Measurements from ENCODE around the gene FMNL2.

The FMNL2 gene

GRCh38 chr2:152468899-152469692 lies 134.1 kb downstream of the FMNL2 start:
- H3K9me2 ChIP-seq (ENCODE audit: low read depth, low read length) = no peaks in the 10 kb centered on the region
- no peaks in the 10 kb centered on the region for H3F3A ChIP-seq (ENCODE audit: insufficient read depth, low read length)
- no peak overlapping the region for H3K27ac ChIP-seq (ENCODE audit: low read depth, low read length, poor library complexity, severe bottlenecking)
- H3K9me3 ChIP-seq (ENCODE audit: low read length) = no peaks in the 10 kb centered on the region
- no peak overlapping the region for H3K4me2 ChIP-seq (ENCODE audit: low read length)
- no peak overlapping the region for H3K4me3 ChIP-seq (ENCODE audit: low read depth, low read length, poor library complexity, severe bottlenecking)
- no peaks in the 10 kb centered on the region for H3K27me3 ChIP-seq (ENCODE audit: insufficient read depth, low read length)
- no peaks in the 10 kb centered on the region for H3K79me2 ChIP-seq (ENCODE audit: insufficient read depth, low read length)
- H3K36me3 ChIP-seq (ENCODE audit: insufficient read depth, low read length) = no peaks in the 10 kb centered on the region
- H2AFZ ChIP-seq (ENCODE audit: low read length) = no peak overlapping the region
- no peaks in the 10 kb centered on the region for H4K20me1 ChIP-seq (ENCODE audit: insufficient read depth, low read length)
- H3K4me1 ChIP-seq (ENCODE audit: insufficient read depth, low read length, severe bottlenecking) = no peaks in the 10 kb centered on the region
- no peak for TF ChIP-seq EZH2 (IDR thresholded peaks at IDR 0.05; ENCODE audit: borderline replicate concordance, low read length)
- TF ChIP-seq, protein P1, sequence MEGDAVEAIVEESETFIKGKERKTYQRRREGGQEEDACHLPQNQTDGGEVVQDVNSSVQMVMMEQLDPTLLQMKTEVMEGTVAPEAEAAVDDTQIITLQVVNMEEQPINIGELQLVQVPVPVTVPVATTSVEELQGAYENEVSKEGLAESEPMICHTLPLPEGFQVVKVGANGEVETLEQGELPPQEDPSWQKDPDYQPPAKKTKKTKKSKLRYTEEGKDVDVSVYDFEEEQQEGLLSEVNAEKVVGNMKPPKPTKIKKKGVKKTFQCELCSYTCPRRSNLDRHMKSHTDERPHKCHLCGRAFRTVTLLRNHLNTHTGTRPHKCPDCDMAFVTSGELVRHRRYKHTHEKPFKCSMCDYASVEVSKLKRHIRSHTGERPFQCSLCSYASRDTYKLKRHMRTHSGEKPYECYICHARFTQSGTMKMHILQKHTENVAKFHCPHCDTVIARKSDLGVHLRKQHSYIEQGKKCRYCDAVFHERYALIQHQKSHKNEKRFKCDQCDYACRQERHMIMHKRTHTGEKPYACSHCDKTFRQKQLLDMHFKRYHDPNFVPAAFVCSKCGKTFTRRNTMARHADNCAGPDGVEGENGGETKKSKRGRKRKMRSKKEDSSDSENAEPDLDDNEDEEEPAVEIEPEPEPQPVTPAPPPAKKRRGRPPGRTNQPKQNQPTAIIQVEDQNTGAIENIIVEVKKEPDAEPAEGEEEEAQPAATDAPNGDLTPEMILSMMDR (IDR thresholded peaks at IDR 0.05; ENCODE audit: low read length) = no peak
- H3K9ac ChIP-seq (ENCODE audit: low read length) = no peak overlapping the region

DNA sequence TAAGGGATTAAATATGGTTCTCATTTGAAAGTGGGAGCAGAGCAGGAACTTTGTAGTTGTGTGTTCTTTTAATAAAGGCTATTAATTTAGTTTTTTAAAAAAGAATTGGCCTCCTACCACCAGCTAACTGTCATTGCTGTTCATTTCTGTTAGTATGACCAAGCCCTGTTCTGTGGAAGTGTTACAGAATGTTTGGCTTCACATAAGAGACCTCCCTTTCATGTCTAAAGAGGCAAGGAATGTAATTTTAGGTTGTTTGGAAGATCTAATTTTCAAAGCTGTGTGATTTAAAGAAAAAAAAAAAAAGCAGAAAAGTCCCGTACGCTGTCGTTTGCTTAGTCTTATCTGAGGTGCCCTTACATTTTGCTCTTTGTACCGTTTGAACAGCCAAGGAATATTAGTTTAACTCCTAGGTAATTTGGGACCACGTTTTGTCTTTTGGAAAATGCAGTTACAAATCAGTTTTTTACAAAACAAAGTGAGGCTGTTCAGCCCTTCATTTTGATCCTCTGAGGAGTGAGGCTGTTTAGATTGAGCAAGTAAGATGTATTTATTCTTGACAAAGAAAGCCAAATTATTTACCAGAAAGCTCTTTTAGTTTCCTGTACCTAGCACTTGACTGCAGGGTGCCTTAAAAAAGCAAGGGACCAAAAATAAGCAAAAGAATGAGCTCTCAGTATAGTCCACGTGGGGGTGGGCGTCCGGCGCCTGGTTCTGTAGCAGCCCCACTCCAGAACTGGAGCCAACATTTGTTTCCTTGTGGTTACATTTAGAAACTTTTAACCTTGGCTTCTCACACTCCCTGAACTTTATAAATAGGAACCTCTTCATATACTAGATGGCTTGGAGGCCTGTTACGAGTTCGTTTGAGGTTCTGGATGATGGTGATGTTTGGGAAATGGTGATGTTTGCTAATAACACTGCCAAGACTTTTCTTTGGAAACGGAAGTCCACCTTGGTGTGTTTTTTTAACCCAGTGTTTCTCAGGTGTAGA lies 136.2 kb downstream of the FMNL2 start:
- H3K79me2 ChIP-seq (ENCODE audit: insufficient read depth, low read length) = no peaks in the 10 kb centered on the region

GRCh38 chr2:152472481-152472887 lies 137.5 kb downstream of the FMNL2 start:
- no peak overlapping the region for H2AFZ ChIP-seq (ENCODE audit: low read length)
- no peak overlapping the region for H3K27ac ChIP-seq (ENCODE audit: low read depth, low read length, poor library complexity, severe bottlenecking)
- no peaks in the 10 kb centered on the region for H3K79me2 ChIP-seq (ENCODE audit: insufficient read depth, low read length)
- no peaks in the 10 kb centered on the region for H3F3A ChIP-seq (ENCODE audit: insufficient read depth, low read length)
- no peaks in the 10 kb centered on the region for H4K20me1 ChIP-seq (ENCODE audit: insufficient read depth, low read length)
- H3K4me1 ChIP-seq (ENCODE audit: insufficient read depth, low read length, severe bottlenecking) = no peaks in the 10 kb centered on the region
- H3K36me3 ChIP-seq (ENCODE audit: insufficient read depth, low read length) = no peaks in the 10 kb centered on the region
- no peaks in the 10 kb centered on the region for H3K9me3 ChIP-seq (ENCODE audit: low read length)
- no peak overlapping the region for H3K4me3 ChIP-seq (ENCODE audit: low read depth, low read length, poor library complexity, severe bottlenecking)
- TF ChIP-seq, protein P1 (IDR thresholded peaks at IDR 0.05; ENCODE audit: low read length) = no peak
- no peak for TF ChIP-seq EZH2 (IDR thresholded peaks at IDR 0.05; ENCODE audit: borderline replicate concordance, low read length)
- no peak overlapping the region for H3K9ac ChIP-seq (ENCODE audit: low read length)
- no peak overlapping the region for H3K4me2 ChIP-seq (ENCODE audit: low read length)
- no peaks in the 10 kb centered on the region for H3K27me3 ChIP-seq (ENCODE audit: insufficient read depth, low read length)
- no peaks in the 10 kb centered on the region for H3K9me2 ChIP-seq (ENCODE audit: low read depth, low read length)

More for the DNA sequence above, 136.2 kb downstream of the FMNL2 start:
- no peak for TF ChIP-seq EZH2 (IDR thresholded peaks at IDR 0.05; ENCODE audit: borderline replicate concordance, low read length)
- TF ChIP-seq, protein P1 (IDR thresholded peaks at IDR 0.05; ENCODE audit: low read length) = no peak
- H3K36me3 ChIP-seq (ENCODE audit: insufficient read depth, low read length) = no peaks in the 10 kb centered on the region
- no peaks in the 10 kb centered on the region for H3K4me1 ChIP-seq (ENCODE audit: insufficient read depth, low read length, severe bottlenecking)
- no peak overlapping the region for H3K4me3 ChIP-seq (ENCODE audit: low read depth, low read length, poor library complexity, severe bottlenecking)
- no peak overlapping the region for H3K4me2 ChIP-seq (ENCODE audit: low read length)
- no peaks in the 10 kb centered on the region for H3K9me3 ChIP-seq (ENCODE audit: low read length)
- H2AFZ ChIP-seq (ENCODE audit: low read length) = no peak overlapping the region
- H3K9me2 ChIP-seq (ENCODE audit: low read depth, low read length) = no peaks in the 10 kb centered on the region
- H3K9ac ChIP-seq (ENCODE audit: low read length) = no peak overlapping the region
- no peaks in the 10 kb centered on the region for H3F3A ChIP-seq (ENCODE audit: insufficient read depth, low read length)
- no peak overlapping the region for H3K27ac ChIP-seq (ENCODE audit: low read depth, low read length, poor library complexity, severe bottlenecking)
- H4K20me1 ChIP-seq (ENCODE audit: insufficient read depth, low read length) = no peaks in the 10 kb centered on the region
- no peaks in the 10 kb centered on the region for H3K27me3 ChIP-seq (ENCODE audit: insufficient read depth, low read length)
